Measurements from ENCODE around the gene KIAA0825.

GRCh38 chr5:94523018-94523417 is 95.4 kb downstream of the KIAA0825 start:
- TF ChIP-seq, protein P1, sequence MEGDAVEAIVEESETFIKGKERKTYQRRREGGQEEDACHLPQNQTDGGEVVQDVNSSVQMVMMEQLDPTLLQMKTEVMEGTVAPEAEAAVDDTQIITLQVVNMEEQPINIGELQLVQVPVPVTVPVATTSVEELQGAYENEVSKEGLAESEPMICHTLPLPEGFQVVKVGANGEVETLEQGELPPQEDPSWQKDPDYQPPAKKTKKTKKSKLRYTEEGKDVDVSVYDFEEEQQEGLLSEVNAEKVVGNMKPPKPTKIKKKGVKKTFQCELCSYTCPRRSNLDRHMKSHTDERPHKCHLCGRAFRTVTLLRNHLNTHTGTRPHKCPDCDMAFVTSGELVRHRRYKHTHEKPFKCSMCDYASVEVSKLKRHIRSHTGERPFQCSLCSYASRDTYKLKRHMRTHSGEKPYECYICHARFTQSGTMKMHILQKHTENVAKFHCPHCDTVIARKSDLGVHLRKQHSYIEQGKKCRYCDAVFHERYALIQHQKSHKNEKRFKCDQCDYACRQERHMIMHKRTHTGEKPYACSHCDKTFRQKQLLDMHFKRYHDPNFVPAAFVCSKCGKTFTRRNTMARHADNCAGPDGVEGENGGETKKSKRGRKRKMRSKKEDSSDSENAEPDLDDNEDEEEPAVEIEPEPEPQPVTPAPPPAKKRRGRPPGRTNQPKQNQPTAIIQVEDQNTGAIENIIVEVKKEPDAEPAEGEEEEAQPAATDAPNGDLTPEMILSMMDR (conservative IDR thresholded peaks at IDR 0.05 in 1 of 2, IDR thresholded peaks at IDR 0.05 in 1 of 2; ENCODE audit: low read depth in 1 of 2, low read length in 2 of 2): no peak
- TF ChIP-seq EZH2 (IDR thresholded peaks at IDR 0.05; ENCODE audit: low read length, missing control alignments): no peak

Data from fibroblast of lung (primary cell).